Activated gamma-delta T cell treated with anti-CD3 and anti-CD28 coated beads, Interleukin-2, amount 50 U/mL, for 16 hours (primary cell): ENCODE data around the gene WDR41.

ENCODE experiments used
- DNase-seq: peaks from one replicate; pipeline ENCODE4 v3.0.0-alpha.2; 2020; ENCODE audit warnings: low read depth

WDR41 gene

GRCh38 chr5:77448831-77449230, 43.3 kb downstream of the WDR41 start:
- no peak for DNase-seq

- no peak for DNase-seq
These were observed 47.8 kb downstream of the WDR41 start for GRCh38 chr5:77444356-77444755.

- no peak for DNase-seq
These were observed 48.4 kb downstream of the WDR41 start for GRCh38 chr5:77443670-77444069.

GRCh38 chr5:77438071-77438470, 54.0 kb downstream of the WDR41 start:
- DNase-seq = no peak

GRCh38 chr5:77437194-77437593, 54.9 kb downstream of the WDR41 start:
- no peak for DNase-seq

- no peak for DNase-seq
These were observed 60.4 kb downstream of the WDR41 start for GRCh38 chr5:77431719-77432118.

- no peak for DNase-seq
These were observed 60.8 kb downstream of the WDR41 start for GRCh38 chr5:77431286-77431685.

- DNase-seq = no peak
These were observed 61.4 kb downstream of the WDR41 start for GRCh38 chr5:77430726-77431125.

GRCh38 chr5:77428526-77428925, 63.6 kb downstream of the WDR41 start:
- no peak for DNase-seq

GRCh38 chr5:77427998-77428397, 64.1 kb downstream of the WDR41 start:
- DNase-seq = no peak

GRCh38 chr5:77426670-77427069, 65.4 kb downstream of the WDR41 start:
- no peak for DNase-seq

- no peak for DNase-seq
These were observed 66.0 kb downstream of the WDR41 start for GRCh38 chr5:77425998-77426659.

GRCh38 chr5:77425420-77425819, 66.7 kb downstream of the WDR41 start:
- DNase-seq = no peak

GRCh38 chr5:77424921-77425320, 67.2 kb downstream of the WDR41 start:
- DNase-seq = no peak

- DNase-seq = no peak
These were observed 68.9 kb downstream of the WDR41 start for GRCh38 chr5:77423022-77423750.

GRCh38 chr5:77420940-77421339, 71.2 kb downstream of the WDR41 start:
- DNase-seq = no peak

GRCh38 chr5:77419644-77420582, 72.2 kb downstream of the WDR41 start:
- no peak for DNase-seq

GRCh38 chr5:77418601-77419581, 73.2 kb downstream of the WDR41 start:
- DNase-seq = no peak

- DNase-seq = no peak
These were observed 74.0 kb downstream of the WDR41 start for GRCh38 chr5:77418162-77418561.

- DNase-seq = no peak
These were observed 79.1 kb downstream of the WDR41 start for GRCh38 chr5:77413049-77413448.

- DNase-seq = no peak
These were observed 82.1 kb downstream of the WDR41 start for GRCh38 chr5:77409870-77410621.
